SK-N-SH (cell line): ENCODE results near the gene FAM171A2. TPM values are rescaled to one million over a fixed set of nuclear protein-coding genes. Genes with fewer than 3 reads are reported as not detected.
"Not testable (repeated sequence)": the region's sequence is repeated elsewhere in the genome, so short reads cannot be mapped to it uniquely, and the experiment has no call there.

Experiments
- CTCF ChIA-PET: fragments of 300-600, 350-600 bp; formaldehyde crosslinking; extraction: SDS; loops from one replicate; lab custom pipeline; 2021; lab: Yijun Ruan, JAX
- POLR2A ChIA-PET: fragments of 350-600 bp; sonication (Branson Sonifier 250); formaldehyde crosslinking; extraction: SDS; loops from one replicate; lab custom pipeline; 2020; ENCODE audit warnings: antibody characterized with exemption, inconsistent platforms; lab: Yijun Ruan, JAX
- DNase-seq: peaks from one replicate; pipeline ENCODE4 v3.0.0; 2012
- H2AFZ ChIP-seq: fragments of 200-600 bp; sonication (generic); 2 replicates; pipeline ENCODE4 v1.8.1; 2016; ENCODE audit warnings: antibody characterized with exemption, mild to moderate bottlenecking, low read depth
- H3F3A ChIP-seq: fragments of 200-600 bp; sonication (generic); replicated peaks from 2 replicates; pipeline ENCODE3; 2016; ENCODE audit warnings: antibody characterized with exemption, mild to moderate bottlenecking; ENCODE audit not compliant: insufficient read depth
- H3K27ac ChIP-seq, 2 experiments: fragments of 200-500 bp in 1 of 2; fragments of 200-600 bp in 1 of 2; sonication (Bioruptor generic) in 1 of 2; sonication (generic), shearing (Covaris generic) in 1 of 2; 2 replicates each; pipeline versions ENCODE4 v1.5.1 to v1.6.1; 2014 to 2016; ENCODE audit warnings: low read depth in 2 of 2, inconsistent platforms in 1 of 2, low read length in 1 of 2, mild to moderate bottlenecking in 1 of 2, mixed read lengths in 1 of 2
- H3K27me3 ChIP-seq: fragments of 200-600 bp; sonication (generic), shearing (Covaris generic); 2 replicates; pipeline ENCODE4 v1.6.1; 2016; ENCODE audit warnings: mixed run types; ENCODE audit not compliant: insufficient read depth
- H3K36me3 ChIP-seq, 2 experiments: fragments of 200-500 bp in 1 of 2; fragments of 200-600 bp in 1 of 2; sonication (Bioruptor generic) in 1 of 2; sonication (generic) in 1 of 2; replicated peaks in 1 of 2; 2 replicates each; pipeline versions ENCODE3 to v1.5.1; 2014 to 2016; ENCODE audit warnings: low read length in 1 of 2, mild to moderate bottlenecking in 1 of 2; ENCODE audit not compliant: insufficient read depth in 2 of 2, control insufficient read depth in 1 of 2
- H3K4me1 ChIP-seq, 2 experiments: fragments of 200-500 bp in 1 of 2; fragments of 200-600 bp in 1 of 2; sonication (Bioruptor generic) in 1 of 2; sonication (generic), shearing (Covaris generic) in 1 of 2; 2 replicates each; pipeline versions ENCODE4 v1.5.1 to v1.6.1; 2014 to 2016; ENCODE audit warnings: low read depth in 1 of 2, low read length in 1 of 2, mixed run types in 1 of 2; ENCODE audit not compliant: insufficient read depth in 2 of 2, control insufficient read depth in 1 of 2
- H3K4me2 ChIP-seq: fragments of 200-600 bp; sonication (generic), shearing (Covaris generic); 2 replicates; pipeline ENCODE4 v1.6.1; 2017; ENCODE audit warnings: mixed run types
- H3K4me3 ChIP-seq, 2 experiments: fragments of 200-500 bp in 1 of 2; fragments of 200-600 bp in 1 of 2; sonication (Bioruptor generic) in 1 of 2; sonication (generic), shearing (Covaris generic) in 1 of 2; 2 replicates each; pipeline versions ENCODE4 v1.5.1 to v1.8.1; 2014 to 2016; ENCODE audit warnings: low read depth in 2 of 2, inconsistent platforms in 1 of 2, low read length in 1 of 2, mild to moderate bottlenecking in 1 of 2, mixed read lengths in 1 of 2, moderate library complexity in 1 of 2
- H3K79me2 ChIP-seq: fragments of 200-600 bp; sonication (generic); 2 replicates; pipeline ENCODE4 v1.8.1; 2017; ENCODE audit warnings: mild to moderate bottlenecking; ENCODE audit not compliant: insufficient read depth
- H3K9ac ChIP-seq: fragments of 200-600 bp; sonication (generic); 2 replicates; pipeline ENCODE4 v1.6.1; 2017; ENCODE audit warnings: mixed run types
- H3K9me2 ChIP-seq: fragments of 200-600 bp; sonication (generic); 2 replicates; pipeline ENCODE4 v1.6.1; 2017; ENCODE audit warnings: mixed run types
- H3K9me3 ChIP-seq: fragments of 200-600 bp; sonication (generic); 2 replicates; pipeline ENCODE4 v1.6.1; 2017; ENCODE audit warnings: mixed run types, mild to moderate bottlenecking, moderate library complexity
- H4K20me1 ChIP-seq: fragments of 200-600 bp; sonication (generic); 2 replicates; pipeline ENCODE4 v1.6.1; 2017; ENCODE audit warnings: mild to moderate bottlenecking, mixed run types; ENCODE audit not compliant: insufficient read depth
- CHD2 ChIP-seq: fragments of 150-350 bp; IDR thresholded peaks from 2 replicates; pipeline ENCODE4 v1.6.1; 2018; ENCODE audit warnings: low read length; ENCODE audit not compliant: partially characterized antibody
- CTCF ChIP-seq: fragments of 200-600 bp; sonication (generic); IDR thresholded peaks from 2 replicates; pipeline ENCODE4 v1.6.1; 2017; ENCODE audit warnings: antibody characterized with exemption, mild to moderate bottlenecking, moderate library complexity
- ELF1 ChIP-seq: IDR thresholded peaks from 2 replicates; pipeline ENCODE4 v1.4.0; 2012
- EZH2phosphoT487 ChIP-seq: fragments of 200-600 bp; sonication (generic); IDR thresholded peaks from 2 replicates; pipeline ENCODE4 v1.6.1; 2017; ENCODE audit warnings: low read depth, mixed run types, mild to moderate bottlenecking, antibody characterized with exemption, moderate library complexity, borderline replicate concordance
- FOSL2 ChIP-seq: IDR thresholded peaks from 2 replicates; pipeline ENCODE4 v1.4.0; 2012; ENCODE audit warnings: low read depth, mild to moderate bottlenecking, moderate library complexity, borderline replicate concordance
- FOXJ3 ChIP-seq: sonication (generic); formaldehyde crosslinking; IDR thresholded peaks from 2 replicates; pipeline ENCODE4 v1.5.1; 2020; ENCODE audit warnings: mild to moderate bottlenecking, missing genetic modification reagents
- GABPA ChIP-seq: IDR thresholded peaks from 2 replicates; pipeline ENCODE4 v1.4.0; 2012; ENCODE audit warnings: low read depth, mild to moderate bottlenecking
- GATA2 ChIP-seq: sonication (generic); formaldehyde crosslinking; IDR thresholded peaks from 2 replicates; pipeline ENCODE4 v1.5.0; 2020; ENCODE audit warnings: mild to moderate bottlenecking, missing genetic modification reagents
- RAD21 ChIP-seq: IDR thresholded peaks from 2 replicates; pipeline ENCODE4 v1.6.1; 2012; ENCODE audit warnings: mild to moderate bottlenecking, low read length
- RCOR1 ChIP-seq: fragments of 150-350 bp; IDR thresholded peaks from 2 replicates; pipeline ENCODE4 v1.6.1; 2017; ENCODE audit warnings: antibody characterized with exemption, low read length
- RXRA ChIP-seq: IDR thresholded peaks from 2 replicates; pipeline ENCODE4 v1.4.0; 2012; ENCODE audit warnings: low read depth, mild to moderate bottlenecking, borderline replicate concordance
- SMC3 ChIP-seq: IDR thresholded peaks from 2 replicates; pipeline ENCODE4 v1.6.1; 2012; ENCODE audit warnings: low read depth, low read length, improper control_type of control experiment
- TAF1 ChIP-seq: IDR thresholded peaks from 2 replicates; pipeline ENCODE4 v1.6.1; 2012; ENCODE audit warnings: low read depth, mild to moderate bottlenecking, low read length, moderate library complexity, borderline replicate concordance
- TCF12 ChIP-seq: IDR thresholded peaks from 2 replicates; pipeline ENCODE4 v1.4.0; 2012
- TEAD4 ChIP-seq: IDR thresholded peaks from 2 replicates; pipeline ENCODE4 v1.4.0; 2012; ENCODE audit warnings: mild to moderate bottlenecking, borderline replicate concordance; ENCODE audit not compliant: insufficient read depth
- USF1 ChIP-seq: IDR thresholded peaks from 2 replicates; pipeline ENCODE4 v1.4.0; 2012; ENCODE audit warnings: low read depth, borderline replicate concordance
- WGBS: methylation state at CpG from one replicate; pipeline ENCODE4 v1.1.6; 2017; ENCODE audit warnings: low lambda C conversion rate; 5-methylcytosine and 5-hydroxymethylcytosine counted together
- polyA plus RNA-seq, 3 experiments: library from polyadenylated mRNA; depleted of rRNA; stranded (reverse); fragments of >200 nt; gene quantifications; 2 replicates each; pipeline ENCODE4 v1.2.3, GENCODE V29; 2012
- TF ChIP-seq, protein P1 (sequence below): IDR thresholded peaks from 2 replicates; pipeline ENCODE4 v1.4.0; 2012; ENCODE audit warnings: low read depth, borderline replicate concordance

FAM171A2 gene
- polyA plus RNA-seq, 1 of the 3 experiments (the other 2 are of a cell fraction): 4.9 TPM

- Histone ChIP-seq H3F3A (peaks cover 9% of the 10 kb centered on the region), H3K9ac (no peak overlapping the region), H3K9me2 (no peaks in the 10 kb centered on the region), H2AFZ (no peak overlapping the region), H3K4me2 (no peak overlapping the region), H3K4me3 (no peak overlapping the region), H3K9me3 (no peaks in the 10 kb centered on the region), H3K4me1 (no peaks in the 10 kb centered on the region), H3K27ac (no peak overlapping the region), H4K20me1 (no peaks in the 10 kb centered on the region), H3K36me3 (peaks cover 17 to 37% of the 10 kb centered on the region in 2 experiments), H3K79me2 (no peaks in the 10 kb centered on the region), H3K27me3 (no peaks in the 10 kb centered on the region)
- WGBS: 95% methylated on average over 2 of the region's 2 CpGs
- POLR2A ChIA-PET: interaction anchor here (0.6 kb wide), 1 partner anchor 8 kb away, joined by 3 read pairs; no protein-coding TSS in a partner anchor
- TF ChIP-seq TEAD4 (no peak), GABPA (no peak), RCOR1 (no peak), CHD2 (no peak), RXRA (no peak), RAD21 (no peak), SMC3 (no peak), ELF1 (no peak)
- DNase-seq: no peak
- CTCF ChIA-PET: interaction anchor here (0.7 to 3.5 kb wide), 3 partner anchors 19 to 296 kb away, joined by 3 to 10 read pairs (median 3); no protein-coding TSS in a partner anchor
Measured at GRCh38 chr17:44394833-44395232, 31.2 kb upstream of the FAM171A2 start.

DNA sequence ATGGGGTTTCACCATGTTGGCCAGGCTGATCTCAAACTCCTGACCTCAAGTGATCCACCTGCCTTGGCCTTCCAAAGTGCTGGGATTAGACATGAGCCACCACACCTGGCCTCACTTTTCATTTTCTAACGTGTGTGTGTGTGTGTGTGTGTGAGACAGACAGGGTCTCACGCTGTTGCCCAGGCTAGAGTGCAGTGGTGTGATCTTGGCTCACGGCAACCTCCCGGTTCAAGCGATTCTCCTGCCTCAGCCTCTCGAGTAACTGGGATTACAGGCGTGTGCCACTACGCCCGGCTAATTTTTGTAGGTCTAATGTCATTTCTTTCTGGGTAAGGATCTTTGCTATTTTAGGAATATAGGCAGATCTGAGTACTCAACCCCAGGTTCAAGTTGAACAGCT, 30.5 kb upstream of the FAM171A2 start:
- H3K79me2 ChIP-seq, H3K4me3 ChIP-seq, H3K4me2 ChIP-seq, H3K9me3 ChIP-seq, H3K27ac ChIP-seq, H3K9ac ChIP-seq, H3K4me1 ChIP-seq, H3K27me3 ChIP-seq, DNase-seq, H4K20me1 ChIP-seq, H2AFZ ChIP-seq, H3F3A ChIP-seq, POLR2A ChIA-PET, H3K9me2 ChIP-seq: not testable (repeated sequence)
- WGBS: over 99% methylated on average over 9 of the region's 9 CpGs
- peaks cover 11 to 30% of the 10 kb centered on the region in 2 experiments for H3K36me3 ChIP-seq
- CTCF ChIA-PET: interaction anchor here (3.5 kb wide), 1 partner anchor 18 kb away, joined by 10 read pairs; no protein-coding TSS in a partner anchor

DNA sequence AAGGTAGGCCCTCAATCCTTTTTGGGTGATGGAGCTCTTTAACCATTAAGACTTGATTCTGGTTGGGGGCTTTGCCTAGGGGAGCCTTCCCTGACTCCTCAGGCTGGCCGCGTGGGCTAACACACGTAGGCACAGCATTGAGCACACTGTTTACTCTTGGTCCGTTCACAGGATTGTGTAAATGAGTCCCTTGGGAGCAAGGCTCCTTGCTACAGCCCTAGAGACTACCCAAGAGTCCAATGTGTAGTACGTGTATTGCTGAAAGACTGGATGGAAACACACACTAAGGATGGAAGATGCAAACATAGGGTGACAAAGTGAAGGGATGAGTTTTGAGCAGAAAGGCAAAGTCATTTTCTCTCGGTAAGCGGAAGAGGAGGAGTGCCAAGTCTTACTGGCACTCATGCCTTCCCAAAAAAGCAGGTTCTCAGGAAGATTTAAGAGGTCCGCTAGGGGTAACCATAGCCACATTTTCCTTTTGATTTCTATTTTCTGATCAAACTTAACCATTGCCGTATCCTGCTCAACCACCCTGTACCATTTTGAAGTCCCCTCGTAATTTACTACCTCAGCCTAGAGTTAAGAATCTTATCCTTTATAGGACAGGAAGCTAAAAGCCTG, 26.7 kb upstream of the FAM171A2 start:
- no peak overlapping the region for H3K4me2 ChIP-seq
- DNase-seq: no peak
- no peaks in the 10 kb centered on the region for H3K27me3 ChIP-seq
- H3K27ac ChIP-seq: no peak overlapping the region
- no peaks in the 10 kb centered on the region for H4K20me1 ChIP-seq
- WGBS: 94% methylated on average over 10 of the region's 10 CpGs
- ChIA-PET POLR2A (no interaction called here), CTCF (interaction anchor here (1.1 to 3.5 kb wide), 2 partner anchors 10 to 43 kb away, joined by 4 to 12 read pairs; no protein-coding TSS in a partner anchor)
- H3K9ac ChIP-seq: no peak overlapping the region
- H3K4me3 ChIP-seq: no peak overlapping the region
- no peaks in the 10 kb centered on the region for H3K9me3 ChIP-seq
- peaks cover 0 to 8% of the 10 kb centered on the region in 2 experiments; a peak in 1 of 4 replicates for H3K4me1 ChIP-seq
- H2AFZ ChIP-seq: no peak overlapping the region
- no peaks in the 10 kb centered on the region for H3K9me2 ChIP-seq
- peaks cover 9% of the 10 kb centered on the region for H3F3A ChIP-seq
- peaks cover 0 to 3% of the 10 kb centered on the region in 2 experiments for H3K36me3 ChIP-seq
- H3K79me2 ChIP-seq: no peaks in the 10 kb centered on the region
- no peak for TF ChIP-seq CTCF
- no peak for TF ChIP-seq SMC3
- TF ChIP-seq EZH2phosphoT487: no peak
- no peak for TF ChIP-seq TAF1
- no peak for TF ChIP-seq FOSL2
- no peak for TF ChIP-seq TCF12
- TF ChIP-seq FOXJ3: no peak
- no peak for TF ChIP-seq TEAD4
- TF ChIP-seq, protein P1, sequence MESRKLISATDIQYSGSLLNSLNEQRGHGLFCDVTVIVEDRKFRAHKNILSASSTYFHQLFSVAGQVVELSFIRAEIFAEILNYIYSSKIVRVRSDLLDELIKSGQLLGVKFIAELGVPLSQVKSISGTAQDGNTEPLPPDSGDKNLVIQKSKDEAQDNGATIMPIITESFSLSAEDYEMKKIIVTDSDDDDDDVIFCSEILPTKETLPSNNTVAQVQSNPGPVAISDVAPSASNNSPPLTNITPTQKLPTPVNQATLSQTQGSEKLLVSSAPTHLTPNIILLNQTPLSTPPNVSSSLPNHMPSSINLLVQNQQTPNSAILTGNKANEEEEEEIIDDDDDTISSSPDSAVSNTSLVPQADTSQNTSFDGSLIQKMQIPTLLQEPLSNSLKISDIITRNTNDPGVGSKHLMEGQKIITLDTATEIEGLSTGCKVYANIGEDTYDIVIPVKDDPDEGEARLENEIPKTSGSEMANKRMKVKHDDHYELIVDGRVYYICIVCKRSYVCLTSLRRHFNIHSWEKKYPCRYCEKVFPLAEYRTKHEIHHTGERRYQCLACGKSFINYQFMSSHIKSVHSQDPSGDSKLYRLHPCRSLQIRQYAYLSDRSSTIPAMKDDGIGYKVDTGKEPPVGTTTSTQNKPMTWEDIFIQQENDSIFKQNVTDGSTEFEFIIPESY: no peak
- no peak for TF ChIP-seq USF1
- TF ChIP-seq GATA2: no peak
